Uterus (tissue), 4 donors: ENCODE measurements around the gene PLEKHG1. TPM values are rescaled to one million over a fixed set of nuclear protein-coding genes. Genes with fewer than 3 reads are reported as not detected.

Source experiments
- DNase-seq, 2 donors: peaks; one replicate each; pipeline ENCODE4 v3.0.0-alpha.2; 2019 to 2020
- H3K27ac ChIP-seq, 2 donors: fragments of 200-600 bp; sonication (generic); 1 replicate in 1 of 2; 2 replicates in 1 of 2; pipeline ENCODE4 v1.5.1; 2016 to 2018
- H3K27me3 ChIP-seq, 2 donors: fragments of 200-600 bp; sonication (generic); one replicate each; pipeline ENCODE4 v1.5.1; 2018 to 2019; ENCODE audit warnings: control low read depth in 1 of 2
- H3K36me3 ChIP-seq, 2 donors: fragments of 200-600 bp; sonication (generic); one replicate each; pipeline ENCODE4 v1.5.1; 2019; ENCODE audit warnings: control low read depth in 1 of 2
- H3K4me1 ChIP-seq, 2 donors: fragments of 200-600 bp; sonication (generic); one replicate each; pipeline ENCODE4 v1.5.1; 2018 to 2019; ENCODE audit warnings: control low read depth in 1 of 2
- H3K4me3 ChIP-seq, 2 donors: fragments of 200-600 bp; sonication (generic); 1 replicate in 1 of 2; 2 replicates in 1 of 2; pipeline ENCODE4 v1.5.1; 2018 to 2019; ENCODE audit warnings: mild to moderate bottlenecking in 1 of 2
- H3K9me3 ChIP-seq, 2 donors: fragments of 200-600 bp; sonication (generic); one replicate each; pipeline ENCODE4 v1.5.1; 2019; ENCODE audit warnings: control low read depth in 1 of 2
- POLR2A ChIP-seq, 2 donors: fragments of 450-650 bp; IDR thresholded peaks; one replicate each; pipeline ENCODE4 v1.6.1; 2016; ENCODE audit warnings: antibody characterized with exemption in 2 of 2, mild to moderate bottlenecking in 1 of 2, moderate library complexity in 1 of 2
- intact Hi-C: fragments of 100-400 bp; cut with DNase I; formaldehyde crosslinking; loops from one replicate; pipeline ENCODE4 v1.15.1; 2023; ENCODE audit warnings: low total_unique reads
- total RNA-seq, 4 donors: library from RNA; depleted of rRNA in 3 of 4; stranded (reverse); fragments of >200 nt in 3 of 4; gene quantifications; one replicate each; pipeline versions ENCODE4 v1.1.0 to v1.2.4, GENCODE V29; 2014 to 2023
- TF ChIP-seq, protein P1 (sequence below), 4 experiments: fragments of 200-600 bp in 2 of 4; fragments of 450-650 bp in 2 of 4; sonication (generic) in 2 of 4; IDR thresholded peaks; one replicate each; pipeline ENCODE4 v1.5.1; 2016 to 2019; ENCODE audit warnings: antibody characterized with exemption in 4 of 4, mild to moderate bottlenecking in 2 of 4, moderate library complexity in 1 of 4
- donor health status: DM: yes; HTN: yes; CAD: no.

PLEKHG1 gene
- total RNA-seq, 4 donors from 2014 or later, result 7.2 to 50.3 (median 33.0) TPM

DNA sequence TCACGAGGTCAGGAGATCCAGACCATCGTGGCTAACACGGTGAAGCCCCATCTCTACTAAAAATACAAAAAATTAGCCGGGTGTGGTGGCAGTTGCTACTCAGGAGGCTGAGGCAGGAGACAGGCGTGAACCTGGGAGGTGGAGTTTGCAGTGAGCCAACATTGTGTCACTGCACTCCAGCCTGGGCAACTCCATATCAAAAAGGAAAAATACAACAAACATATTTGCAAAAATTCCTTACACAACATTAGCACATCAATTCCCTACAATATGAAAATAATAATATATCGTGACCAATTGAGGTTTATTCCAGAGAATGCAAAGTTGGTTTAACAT lies 38.8 kb upstream of the PLEKHG1 start:
- Histone ChIP-seq H3K27ac (no peak overlapping the region), H3K4me1 (no peaks in the 10 kb centered on the region), H3K36me3 (no peaks in the 10 kb centered on the region), H3K4me3 (no peak overlapping the region), H3K9me3 (no peaks in the 10 kb centered on the region), H3K27me3 (no peaks in the 10 kb centered on the region)
- TF ChIP-seq POLR2A (IDR thresholded peaks at IDR 0.05), result no peak
- TF ChIP-seq, protein P1, sequence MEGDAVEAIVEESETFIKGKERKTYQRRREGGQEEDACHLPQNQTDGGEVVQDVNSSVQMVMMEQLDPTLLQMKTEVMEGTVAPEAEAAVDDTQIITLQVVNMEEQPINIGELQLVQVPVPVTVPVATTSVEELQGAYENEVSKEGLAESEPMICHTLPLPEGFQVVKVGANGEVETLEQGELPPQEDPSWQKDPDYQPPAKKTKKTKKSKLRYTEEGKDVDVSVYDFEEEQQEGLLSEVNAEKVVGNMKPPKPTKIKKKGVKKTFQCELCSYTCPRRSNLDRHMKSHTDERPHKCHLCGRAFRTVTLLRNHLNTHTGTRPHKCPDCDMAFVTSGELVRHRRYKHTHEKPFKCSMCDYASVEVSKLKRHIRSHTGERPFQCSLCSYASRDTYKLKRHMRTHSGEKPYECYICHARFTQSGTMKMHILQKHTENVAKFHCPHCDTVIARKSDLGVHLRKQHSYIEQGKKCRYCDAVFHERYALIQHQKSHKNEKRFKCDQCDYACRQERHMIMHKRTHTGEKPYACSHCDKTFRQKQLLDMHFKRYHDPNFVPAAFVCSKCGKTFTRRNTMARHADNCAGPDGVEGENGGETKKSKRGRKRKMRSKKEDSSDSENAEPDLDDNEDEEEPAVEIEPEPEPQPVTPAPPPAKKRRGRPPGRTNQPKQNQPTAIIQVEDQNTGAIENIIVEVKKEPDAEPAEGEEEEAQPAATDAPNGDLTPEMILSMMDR (IDR thresholded peaks at IDR 0.05), result no peak
- DNase-seq, result no peak
- intact Hi-C loops, result no loop called here

DNA sequence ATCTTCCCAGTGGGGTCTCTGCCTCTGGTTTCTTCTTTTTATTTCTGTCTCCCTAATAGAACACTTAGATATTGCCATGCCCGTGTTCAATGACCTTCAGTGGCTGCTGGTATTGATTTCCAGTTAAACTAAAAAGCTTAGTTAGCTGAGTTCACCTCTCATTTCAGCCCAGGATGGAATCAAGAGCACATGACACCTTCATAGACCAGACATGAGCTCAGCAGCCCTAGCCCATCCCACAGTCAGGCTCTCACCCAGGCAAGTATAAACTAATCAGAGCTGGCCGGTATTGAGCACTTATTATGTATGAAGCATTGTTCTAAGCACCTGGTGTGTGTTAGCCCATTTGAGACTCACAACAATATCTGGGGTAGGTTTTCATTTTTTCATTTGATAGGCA lies 33.7 kb upstream of the PLEKHG1 start:
- no peak for TF ChIP-seq POLR2A (IDR thresholded peaks at IDR 0.05)
- TF ChIP-seq, protein P1 (IDR thresholded peaks at IDR 0.05), result no peak
- no peaks in the 10 kb centered on the region for H3K36me3 ChIP-seq
- DNase-seq, result no peak
- H3K27me3 ChIP-seq, result no peaks in the 10 kb centered on the region
- no peak overlapping the region for H3K4me3 ChIP-seq
- no peaks in the 10 kb centered on the region for H3K4me1 ChIP-seq
- no peak overlapping the region for H3K27ac ChIP-seq
- H3K9me3 ChIP-seq, result no peaks in the 10 kb centered on the region
- intact Hi-C loops, result no loop called here

GRCh38 chr6:150566486-150566885 lies 33.2 kb upstream of the PLEKHG1 start:
- no peak for TF ChIP-seq POLR2A (IDR thresholded peaks at IDR 0.05)
- TF ChIP-seq, protein P1 (IDR thresholded peaks at IDR 0.05), result no peak
- H3K36me3 ChIP-seq, result no peaks in the 10 kb centered on the region
- H3K4me3 ChIP-seq, result no peak overlapping the region
- no peak for DNase-seq
- no peaks in the 10 kb centered on the region for H3K27me3 ChIP-seq
- H3K9me3 ChIP-seq, result no peaks in the 10 kb centered on the region
- H3K4me1 ChIP-seq, result no peaks in the 10 kb centered on the region
- no peak overlapping the region for H3K27ac ChIP-seq
- intact Hi-C loops, result no loop called here

GRCh38 chr6:150567380-150567779 lies 32.3 kb upstream of the PLEKHG1 start:
- no peak overlapping the region for H3K27ac ChIP-seq
- no peak overlapping the region for H3K4me3 ChIP-seq
- H3K36me3 ChIP-seq, result no peaks in the 10 kb centered on the region
- H3K4me1 ChIP-seq, result no peaks in the 10 kb centered on the region
- H3K27me3 ChIP-seq, result no peaks in the 10 kb centered on the region
- no peak for DNase-seq
- intact Hi-C loops, result no loop called here
- H3K9me3 ChIP-seq, result no peaks in the 10 kb centered on the region
- TF ChIP-seq, protein P1 (IDR thresholded peaks at IDR 0.05), result no peak
- TF ChIP-seq POLR2A (IDR thresholded peaks at IDR 0.05), result no peak

GRCh38 chr6:150567823-150568383 lies 31.8 kb upstream of the PLEKHG1 start:
- intact Hi-C loops, result no loop called here
- H3K36me3 ChIP-seq, result no peaks in the 10 kb centered on the region

More at GRCh38 chr6:150567823-150568383, 31.8 kb upstream of the PLEKHG1 start:
- Histone ChIP-seq H3K9me3 (no peaks in the 10 kb centered on the region), H3K4me1 (no peaks in the 10 kb centered on the region), H3K27me3 (no peaks in the 10 kb centered on the region), H3K27ac (no peak overlapping the region), H3K4me3 (no peak overlapping the region)
- DNase-seq, result no peak
- TF ChIP-seq, protein P1 (IDR thresholded peaks at IDR 0.05), result no peak
- no peak for TF ChIP-seq POLR2A (IDR thresholded peaks at IDR 0.05)
